A549 treated with AZD9567 at 1 μM for 4 hours (cell line): ENCODE results near the gene TRH. TPM values are rescaled to one million over a fixed set of nuclear protein-coding genes. Genes with fewer than 3 reads are reported as not detected.

Source experiments
- total RNA-seq: library from RNA; stranded (reverse); fragments of 200-300 nt; extraction: Qiagen RNA extraction; gene quantifications from 5 replicates; pipeline ENCODE4 v1.2.3, GENCODE V29; 2022; ENCODE audit not compliant: insufficient read depth

The TRH gene
- total RNA-seq: not detected in 5 replicates

GRCh38 chr3:129974564-129974832 is at the start of gene TRH:
Gene TRH (plus strand): TSS chr3:129974720. CDS start chr3:129975817, 1,097 bp downstream.

Other genes with a start within 250 kb of the TRH start
- 8.3 to 66.2 TPM (median 10.2 TPM) in 5 replicates for gene TMCC1, start 81.0 kb upstream of the TRH start, total RNA-seq
- not detected in 5 replicates for gene ALG1L2, start 107.1 kb downstream of the TRH start, total RNA-seq